SU-DHL-6 (cell line): ENCODE measurements around the gene RNF141.

Experiments
- H2AFZ ChIP-seq: fragments of 200-600 bp; sonication (generic); 2 replicates; pipeline ENCODE4 v1.6.1; 2014; ENCODE audit warnings: low read depth, mild to moderate bottlenecking, moderate library complexity, mixed read lengths, antibody characterized with exemption, low read length; ENCODE audit not compliant: severe bottlenecking
- H3F3A ChIP-seq: fragments of 200-600 bp; shearing (Covaris generic); 2 replicates; pipeline ENCODE4 v1.6.0; 2016; ENCODE audit warnings: antibody characterized with exemption, mild to moderate bottlenecking; ENCODE audit not compliant: insufficient read depth
- H3K27ac ChIP-seq: fragments of 200-600 bp; sonication (generic); 2 replicates; pipeline ENCODE4 v1.5.1; 2016; ENCODE audit warnings: low read depth, mild to moderate bottlenecking, low read length, moderate library complexity, mixed read lengths
- H3K27me3 ChIP-seq: fragments of 200-600 bp; sonication (generic), shearing (Covaris generic); 2 replicates; pipeline ENCODE4 v1.6.0; 2014; ENCODE audit warnings: mild to moderate bottlenecking, low read length
- H3K36me3 ChIP-seq: fragments of 200-600 bp; sonication (generic); 2 replicates; pipeline ENCODE4 v1.6.1; 2014; ENCODE audit warnings: mild to moderate bottlenecking, low read length, mixed read lengths
- H3K4me2 ChIP-seq: fragments of 300-600, 200-600 bp; shearing (Covaris generic), sonication (generic); 2 replicates; pipeline ENCODE4 v1.6.0; 2014; ENCODE audit warnings: low read length, low read depth, mild to moderate bottlenecking; ENCODE audit not compliant: poor library complexity, severe bottlenecking
- H3K4me3 ChIP-seq: fragments of 200-600 bp; sonication (generic); 2 replicates; pipeline ENCODE4 v1.5.1; 2014; ENCODE audit warnings: antibody characterized with exemption, low read length, mild to moderate bottlenecking, mixed read lengths; ENCODE audit not compliant: insufficient read depth, poor library complexity, severe bottlenecking
- H3K79me2 ChIP-seq: fragments of 200-600 bp; sonication (generic); 2 replicates; pipeline ENCODE4 v1.6.1; 2014; ENCODE audit warnings: mild to moderate bottlenecking, low read length, moderate library complexity; ENCODE audit not compliant: insufficient read depth
- H3K9ac ChIP-seq: fragments of 200-600 bp; sonication (generic); 2 replicates; pipeline ENCODE4 v1.7.0; 2014; ENCODE audit warnings: mild to moderate bottlenecking, low read length
- H3K9me2 ChIP-seq: fragments of 200-600 bp; sonication (generic); replicated peaks from 2 replicates; pipeline ENCODE4 v1.6.1; 2014; ENCODE audit warnings: low read length; ENCODE audit not compliant: insufficient read depth
- H3K9me3 ChIP-seq: fragments of 200-600 bp; sonication (generic); 2 replicates; pipeline ENCODE4 v1.6.1; 2014; ENCODE audit warnings: low read length, mixed read lengths; ENCODE audit not compliant: insufficient read depth
- H4K20me1 ChIP-seq: fragments of 200-600 bp; sonication (generic); 2 replicates; pipeline ENCODE4 v1.6.1; 2014; ENCODE audit warnings: low read depth, mild to moderate bottlenecking, antibody characterized with exemption, low read length, moderate library complexity, mixed read lengths
- EZH2phosphoT487 ChIP-seq: fragments of 200-600 bp; sonication (generic), shearing (Covaris generic); conservative IDR thresholded peaks from 2 replicates; pipeline ENCODE4 v1.6.1; 2018; ENCODE audit warnings: mild to moderate bottlenecking, antibody characterized with exemption, low read length, moderate library complexity, mixed read lengths
- TF ChIP-seq, protein P1 (sequence below): fragments of 200-600 bp; sonication (generic); IDR thresholded peaks from one replicate; pipeline ENCODE4 v1.5.1; 2017; ENCODE audit warnings: antibody characterized with exemption, mild to moderate bottlenecking, low read length, moderate library complexity; ENCODE audit not compliant: insufficient read depth, poor library complexity, severe bottlenecking

RNF141 gene

DNA sequence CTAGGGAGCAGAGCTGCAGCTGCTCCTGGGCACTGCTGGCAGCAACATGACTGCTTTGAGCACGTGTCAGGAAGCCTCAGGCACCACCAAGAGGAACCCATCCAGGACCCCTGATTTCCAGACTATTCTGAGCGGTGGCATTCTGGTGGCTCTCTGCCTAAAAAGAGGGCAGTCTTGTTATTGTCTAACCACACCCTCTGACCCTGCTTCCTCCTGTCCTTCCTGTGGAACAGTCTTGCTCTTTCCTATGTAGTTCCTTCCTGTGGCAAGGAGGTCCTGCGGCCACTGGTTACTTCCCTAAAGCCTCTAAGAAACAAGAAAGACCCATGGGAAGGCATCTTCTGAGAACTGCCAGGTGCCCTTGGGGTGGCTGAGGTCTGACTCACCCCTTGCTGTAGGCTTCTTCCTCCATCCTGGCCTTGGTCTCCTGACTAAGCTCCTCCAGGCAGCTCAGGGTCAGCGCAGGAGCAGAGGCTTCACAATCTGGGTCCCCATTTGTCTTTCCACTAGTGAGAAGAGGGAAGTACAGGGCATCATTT is 40.6 kb upstream of the RNF141 start:
- H3F3A ChIP-seq = no peaks in the 10 kb centered on the region
- no peaks in the 10 kb centered on the region for H4K20me1 ChIP-seq
- no peaks in the 10 kb centered on the region for H3K9me3 ChIP-seq
- no peak overlapping the region for H3K27ac ChIP-seq
- H3K27me3 ChIP-seq = no peaks in the 10 kb centered on the region
- no peak overlapping the region for H3K9ac ChIP-seq
- no peaks in the 10 kb centered on the region for H3K79me2 ChIP-seq
- no peak overlapping the region for H3K4me2 ChIP-seq
- no peaks in the 10 kb centered on the region for H3K36me3 ChIP-seq
- TF ChIP-seq EZH2phosphoT487 = no peak
- no peak overlapping the region for H2AFZ ChIP-seq
- no peak overlapping the region for H3K4me3 ChIP-seq
- no peaks in the 10 kb centered on the region for H3K9me2 ChIP-seq

DNA sequence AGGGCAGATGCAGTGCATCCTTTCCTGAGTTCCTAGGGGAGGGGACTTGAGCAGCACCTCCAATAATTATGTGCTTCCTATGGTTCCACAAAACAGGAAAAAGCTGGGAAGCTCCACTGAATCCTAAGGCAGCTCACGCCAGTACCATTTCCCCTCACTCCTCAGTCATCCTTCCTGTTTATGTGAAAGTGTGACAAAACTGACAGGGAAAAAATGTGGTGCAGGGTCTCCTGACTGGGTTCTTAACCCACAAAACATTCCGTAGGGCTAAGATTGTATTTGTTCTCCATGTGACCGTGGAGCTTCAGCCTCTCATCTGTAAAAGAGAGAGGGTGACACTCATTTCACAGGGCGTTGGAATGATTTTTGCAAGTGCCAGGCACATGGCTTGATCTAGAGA is 39.6 kb upstream of the RNF141 start:
- Histone ChIP-seq H3K36me3 (no peaks in the 10 kb centered on the region), H3K9me3 (no peaks in the 10 kb centered on the region), H3K9ac (no peak overlapping the region), H3K27ac (no peak overlapping the region), H3K9me2 (no peaks in the 10 kb centered on the region), H3K4me2 (no peak overlapping the region), H3K79me2 (no peaks in the 10 kb centered on the region), H2AFZ (no peak overlapping the region), H4K20me1 (no peaks in the 10 kb centered on the region), H3F3A (no peaks in the 10 kb centered on the region), H3K4me3 (no peak overlapping the region), H3K27me3 (no peaks in the 10 kb centered on the region)
- TF ChIP-seq, protein P1, sequence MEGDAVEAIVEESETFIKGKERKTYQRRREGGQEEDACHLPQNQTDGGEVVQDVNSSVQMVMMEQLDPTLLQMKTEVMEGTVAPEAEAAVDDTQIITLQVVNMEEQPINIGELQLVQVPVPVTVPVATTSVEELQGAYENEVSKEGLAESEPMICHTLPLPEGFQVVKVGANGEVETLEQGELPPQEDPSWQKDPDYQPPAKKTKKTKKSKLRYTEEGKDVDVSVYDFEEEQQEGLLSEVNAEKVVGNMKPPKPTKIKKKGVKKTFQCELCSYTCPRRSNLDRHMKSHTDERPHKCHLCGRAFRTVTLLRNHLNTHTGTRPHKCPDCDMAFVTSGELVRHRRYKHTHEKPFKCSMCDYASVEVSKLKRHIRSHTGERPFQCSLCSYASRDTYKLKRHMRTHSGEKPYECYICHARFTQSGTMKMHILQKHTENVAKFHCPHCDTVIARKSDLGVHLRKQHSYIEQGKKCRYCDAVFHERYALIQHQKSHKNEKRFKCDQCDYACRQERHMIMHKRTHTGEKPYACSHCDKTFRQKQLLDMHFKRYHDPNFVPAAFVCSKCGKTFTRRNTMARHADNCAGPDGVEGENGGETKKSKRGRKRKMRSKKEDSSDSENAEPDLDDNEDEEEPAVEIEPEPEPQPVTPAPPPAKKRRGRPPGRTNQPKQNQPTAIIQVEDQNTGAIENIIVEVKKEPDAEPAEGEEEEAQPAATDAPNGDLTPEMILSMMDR = no peak
- no peak for TF ChIP-seq EZH2phosphoT487

DNA sequence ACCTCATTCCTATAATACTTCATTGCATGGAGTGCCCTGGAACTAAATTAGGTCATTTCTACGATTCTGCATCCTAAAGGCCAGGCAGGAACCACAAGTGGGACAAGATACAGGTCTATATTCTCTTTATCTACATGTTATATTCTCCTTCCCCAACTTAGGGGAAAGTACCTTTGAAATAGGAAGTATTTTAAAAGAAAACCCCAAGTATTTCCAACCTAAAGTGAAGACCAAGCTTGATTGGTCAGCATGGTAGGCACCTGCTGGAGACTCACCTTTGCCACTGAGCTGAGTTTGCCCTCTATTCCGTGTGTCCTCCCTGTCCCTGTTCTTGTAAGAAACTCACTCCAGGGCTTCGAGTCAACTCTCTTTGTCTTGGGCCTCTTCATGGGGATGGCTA is 38.7 kb upstream of the RNF141 start:
- Histone ChIP-seq H3K9ac (no peak overlapping the region), H3K79me2 (no peaks in the 10 kb centered on the region), H3K9me3 (no peaks in the 10 kb centered on the region), H2AFZ (no peak overlapping the region), H4K20me1 (no peaks in the 10 kb centered on the region), H3K9me2 (no peaks in the 10 kb centered on the region), H3K4me2 (no peak overlapping the region), H3K27me3 (no peaks in the 10 kb centered on the region), H3K4me3 (no peak overlapping the region), H3K36me3 (no peaks in the 10 kb centered on the region), H3F3A (no peaks in the 10 kb centered on the region), H3K27ac (no peak overlapping the region)
- TF ChIP-seq, protein P1 = no peak
- no peak for TF ChIP-seq EZH2phosphoT487

DNA sequence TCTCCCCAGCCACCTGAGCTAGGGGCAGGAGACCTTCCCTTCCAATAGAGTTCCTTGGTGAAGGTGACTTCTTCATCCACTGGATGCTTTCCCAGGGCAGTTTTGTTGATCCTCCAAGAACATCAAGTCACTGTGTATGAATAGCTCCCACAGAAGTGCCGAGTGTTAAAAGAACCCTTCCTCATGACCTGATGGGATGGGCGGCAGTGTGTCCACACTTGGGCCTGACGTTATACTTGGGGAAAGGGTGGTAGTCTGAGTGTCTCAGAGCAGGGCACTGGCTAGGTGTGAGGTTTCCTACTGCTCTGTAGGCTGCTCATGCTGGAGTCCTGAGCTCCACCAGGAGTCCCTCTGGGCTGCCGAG is 35.0 kb upstream of the RNF141 start:
- Histone ChIP-seq H3K79me2 (no peaks in the 10 kb centered on the region), H3K36me3 (no peaks in the 10 kb centered on the region), H3K27me3 (no peaks in the 10 kb centered on the region), H3K4me3 (no peak overlapping the region), H3K9me2 (no peaks in the 10 kb centered on the region), H3K9me3 (no peaks in the 10 kb centered on the region), H3F3A (no peaks in the 10 kb centered on the region), H3K4me2 (no peak overlapping the region), H2AFZ (no peak overlapping the region), H4K20me1 (no peaks in the 10 kb centered on the region), H3K27ac (no peak overlapping the region), H3K9ac (no peak overlapping the region)
- TF ChIP-seq, protein P1 = no peak
- TF ChIP-seq EZH2phosphoT487 = no peak
